Adrenal gland (tissue), 5 donors: ENCODE measurements around the gene RSPH3.

Experiments used
- POLR2A ChIP-seq, 2 donors: fragments of 450-650 bp; IDR thresholded peaks; one replicate each; pipeline ENCODE4 v1.6.1; 2017; ENCODE audit warnings: antibody characterized with exemption in 2 of 2, mild to moderate bottlenecking in 2 of 2, moderate library complexity in 1 of 2
- TF ChIP-seq, protein P1 (sequence below), 6 experiments: fragments of 450-650 bp in 4 of 6; fragments of 200-600 bp in 2 of 6; sonication (generic) in 1 of 6; IDR thresholded peaks; 1 replicate in 5 of 6; 2 replicates in 1 of 6; pipeline versions ENCODE4 v1.5.1 to v1.8.0; 2016 to 2021; ENCODE audit warnings: antibody characterized with exemption in 6 of 6, mild to moderate bottlenecking in 2 of 6, moderate library complexity in 1 of 6
- donor health status: DM: no; HTN: no; CAD: no.

DNA sequence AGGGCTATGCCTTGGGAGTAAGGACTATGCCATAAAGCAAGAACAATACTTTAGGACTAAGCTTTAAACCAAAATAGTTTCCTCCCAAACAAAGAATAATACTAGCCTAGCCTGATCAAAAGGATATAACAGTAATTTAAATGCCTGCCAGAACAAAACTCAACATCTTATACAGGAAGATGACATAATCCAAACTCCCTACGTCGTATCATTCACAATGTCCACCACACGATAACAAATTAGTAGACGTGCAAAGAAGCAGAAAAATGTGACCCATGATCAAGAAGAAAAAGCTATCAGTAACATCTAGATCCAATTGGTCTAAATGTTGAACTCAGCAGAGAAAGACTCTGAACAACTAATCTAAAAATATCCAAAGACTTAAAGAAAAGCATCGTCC is 65.8 kb downstream of the RSPH3 start:
- TF ChIP-seq, protein P1, sequence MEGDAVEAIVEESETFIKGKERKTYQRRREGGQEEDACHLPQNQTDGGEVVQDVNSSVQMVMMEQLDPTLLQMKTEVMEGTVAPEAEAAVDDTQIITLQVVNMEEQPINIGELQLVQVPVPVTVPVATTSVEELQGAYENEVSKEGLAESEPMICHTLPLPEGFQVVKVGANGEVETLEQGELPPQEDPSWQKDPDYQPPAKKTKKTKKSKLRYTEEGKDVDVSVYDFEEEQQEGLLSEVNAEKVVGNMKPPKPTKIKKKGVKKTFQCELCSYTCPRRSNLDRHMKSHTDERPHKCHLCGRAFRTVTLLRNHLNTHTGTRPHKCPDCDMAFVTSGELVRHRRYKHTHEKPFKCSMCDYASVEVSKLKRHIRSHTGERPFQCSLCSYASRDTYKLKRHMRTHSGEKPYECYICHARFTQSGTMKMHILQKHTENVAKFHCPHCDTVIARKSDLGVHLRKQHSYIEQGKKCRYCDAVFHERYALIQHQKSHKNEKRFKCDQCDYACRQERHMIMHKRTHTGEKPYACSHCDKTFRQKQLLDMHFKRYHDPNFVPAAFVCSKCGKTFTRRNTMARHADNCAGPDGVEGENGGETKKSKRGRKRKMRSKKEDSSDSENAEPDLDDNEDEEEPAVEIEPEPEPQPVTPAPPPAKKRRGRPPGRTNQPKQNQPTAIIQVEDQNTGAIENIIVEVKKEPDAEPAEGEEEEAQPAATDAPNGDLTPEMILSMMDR (IDR thresholded peaks at IDR 0.05), result no peak
- no peak for TF ChIP-seq POLR2A (IDR thresholded peaks at IDR 0.05)
